GOT3 (cell line): Measurements from ENCODE around the gene HMCES.
"Not testable (repeated sequence)": the region's sequence is repeated elsewhere in the genome, so short reads cannot be mapped to it uniquely, and the experiment has no call there.

ENCODE experiments used
- DNase-seq: peaks from one replicate; lab custom pipeline; 2025; ENCODE audit warnings: mixed read lengths; lab: John Stamatoyannopoulos, UW

Gene HMCES

GRCh38 chr3:129257609-129258008, 21.1 kb upstream of the HMCES start:
- DNase-seq, result no peak

- no peak for DNase-seq
Observed at GRCh38 chr3:129259612-129260477, 18.8 kb upstream of the HMCES start.

GRCh38 chr3:129260606-129261005, 18.1 kb upstream of the HMCES start:
- no peak for DNase-seq

- DNase-seq, result no peak
Observed at GRCh38 chr3:129261894-129262293, 16.8 kb upstream of the HMCES start.

GRCh38 chr3:129263161-129263910, 15.3 kb upstream of the HMCES start:
- no peak for DNase-seq

GRCh38 chr3:129264994-129265393, 13.7 kb upstream of the HMCES start:
- not testable (repeated sequence) for DNase-seq

- no peak for DNase-seq
Observed at GRCh38 chr3:129266651-129267050, 12.0 kb upstream of the HMCES start.

GRCh38 chr3:129268396-129268795, 10.3 kb upstream of the HMCES start:
- no peak for DNase-seq

- no peak for DNase-seq
Observed at GRCh38 chr3:129271674-129272073, 7.0 kb upstream of the HMCES start.

GRCh38 chr3:129276385-129276784, 2.3 kb upstream of the HMCES start:
- no peak for DNase-seq

- no peak for DNase-seq
Observed at GRCh38 chr3:129277829-129278271, 820 bp upstream of the HMCES start.

- no peak for DNase-seq
Observed at GRCh38 chr3:129278966-129279906, 566 bp downstream of the HMCES start.

GRCh38 chr3:129280183-129280582, 1.5 kb downstream of the HMCES start:
- DNase-seq, result no peak

GRCh38 chr3:129281726-129282125, 3.1 kb downstream of the HMCES start:
- no peak for DNase-seq

GRCh38 chr3:129282727-129283327, 4.2 kb downstream of the HMCES start:
- DNase-seq, result no peak

- DNase-seq, result no peak
Observed at GRCh38 chr3:129286081-129286480, 7.4 kb downstream of the HMCES start.

- DNase-seq, result no peak
Observed at GRCh38 chr3:129288446-129288845, 9.8 kb downstream of the HMCES start.

- DNase-seq, result no peak
Observed at GRCh38 chr3:129289201-129289921, 10.7 kb downstream of the HMCES start.

GRCh38 chr3:129291236-129291886, 12.7 kb downstream of the HMCES start:
- no peak for DNase-seq

- no peak for DNase-seq
Observed at GRCh38 chr3:129295286-129295685, 16.6 kb downstream of the HMCES start.
